ENCODE measurements around the gene CTNND2.

The CTNND2 gene

DNA sequence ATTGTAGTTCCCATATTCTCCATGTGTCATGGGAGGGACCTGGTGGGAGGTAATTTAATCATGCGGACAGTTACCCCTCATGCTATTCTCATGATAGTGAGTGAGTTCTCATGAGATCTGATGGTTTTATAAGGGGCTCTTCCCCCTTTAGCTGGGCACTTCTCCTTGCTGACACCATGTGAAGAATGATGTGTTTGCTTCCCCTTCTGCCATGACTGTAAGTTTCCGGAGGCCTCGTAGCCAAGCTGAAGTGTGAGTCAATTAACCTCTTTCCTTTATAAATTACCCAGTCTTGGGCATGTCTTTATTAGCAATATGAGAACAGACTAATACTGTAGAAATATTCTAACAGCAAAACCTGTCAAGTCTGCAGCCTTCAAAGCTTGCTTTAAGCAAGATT lies 293.2 kb downstream of the CTNND2 start:
- TF ChIP-seq, protein P1, sequence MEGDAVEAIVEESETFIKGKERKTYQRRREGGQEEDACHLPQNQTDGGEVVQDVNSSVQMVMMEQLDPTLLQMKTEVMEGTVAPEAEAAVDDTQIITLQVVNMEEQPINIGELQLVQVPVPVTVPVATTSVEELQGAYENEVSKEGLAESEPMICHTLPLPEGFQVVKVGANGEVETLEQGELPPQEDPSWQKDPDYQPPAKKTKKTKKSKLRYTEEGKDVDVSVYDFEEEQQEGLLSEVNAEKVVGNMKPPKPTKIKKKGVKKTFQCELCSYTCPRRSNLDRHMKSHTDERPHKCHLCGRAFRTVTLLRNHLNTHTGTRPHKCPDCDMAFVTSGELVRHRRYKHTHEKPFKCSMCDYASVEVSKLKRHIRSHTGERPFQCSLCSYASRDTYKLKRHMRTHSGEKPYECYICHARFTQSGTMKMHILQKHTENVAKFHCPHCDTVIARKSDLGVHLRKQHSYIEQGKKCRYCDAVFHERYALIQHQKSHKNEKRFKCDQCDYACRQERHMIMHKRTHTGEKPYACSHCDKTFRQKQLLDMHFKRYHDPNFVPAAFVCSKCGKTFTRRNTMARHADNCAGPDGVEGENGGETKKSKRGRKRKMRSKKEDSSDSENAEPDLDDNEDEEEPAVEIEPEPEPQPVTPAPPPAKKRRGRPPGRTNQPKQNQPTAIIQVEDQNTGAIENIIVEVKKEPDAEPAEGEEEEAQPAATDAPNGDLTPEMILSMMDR (conservative IDR thresholded peaks at IDR 0.05; ENCODE audit: low read depth, low read length) = no peak
- DNase-seq (ENCODE audit: low read depth) = no peak

GRCh38 chr5:11609570-11610303 lies 294.5 kb downstream of the CTNND2 start:
- TF ChIP-seq, protein P1 (conservative IDR thresholded peaks at IDR 0.05; ENCODE audit: low read depth, low read length) = no peak
- no peak for DNase-seq (ENCODE audit: low read depth)
- H3K4me3 ChIP-seq (ENCODE audit: low read length) = no peak overlapping the region

More for the DNA sequence above, 293.2 kb downstream of the CTNND2 start:
- H3K4me3 ChIP-seq (ENCODE audit: low read length) = no peak overlapping the region

- DNase-seq (ENCODE audit: low read depth) = no peak
- TF ChIP-seq, protein P1 (conservative IDR thresholded peaks at IDR 0.05; ENCODE audit: low read depth, low read length) = no peak
- H3K4me3 ChIP-seq (ENCODE audit: low read length) = no peak overlapping the region
These were observed 295.7 kb downstream of the CTNND2 start for GRCh38 chr5:11608530-11608929.

DNA sequence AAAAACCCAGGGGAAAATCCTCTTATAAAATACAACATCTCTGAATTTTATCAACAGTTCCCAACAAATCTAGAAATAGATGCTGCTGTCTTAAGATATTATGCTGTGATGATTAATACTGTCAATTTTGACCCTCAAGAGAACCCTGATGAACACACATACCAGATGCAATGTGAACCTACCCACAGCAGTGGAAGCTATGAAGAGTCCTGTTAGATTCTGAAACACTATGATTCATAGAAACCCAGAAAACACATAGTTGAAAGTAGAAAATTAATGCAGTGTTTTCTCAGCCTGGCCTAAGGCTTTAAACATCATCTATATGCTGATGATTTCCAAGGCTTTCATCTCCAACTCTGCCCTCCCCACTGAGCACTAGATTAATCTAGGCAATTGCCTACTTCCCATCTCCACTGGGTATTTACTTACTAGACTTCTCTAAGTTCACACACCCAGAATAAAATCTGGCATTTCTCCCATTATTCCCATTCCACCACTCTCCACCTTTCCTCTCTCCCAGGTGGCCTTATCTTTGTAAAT lies 296.2 kb downstream of the CTNND2 start:
- TF ChIP-seq, protein P1 (conservative IDR thresholded peaks at IDR 0.05; ENCODE audit: low read depth, low read length) = no peak
- no peak for DNase-seq (ENCODE audit: low read depth)
- H3K4me3 ChIP-seq (ENCODE audit: low read length) = no peak overlapping the region

GRCh38 chr5:11602298-11602697 lies 301.9 kb downstream of the CTNND2 start:
- no peak for DNase-seq (ENCODE audit: low read depth)
- TF ChIP-seq, protein P1 (conservative IDR thresholded peaks at IDR 0.05; ENCODE audit: low read depth, low read length) = no peak
- no peak overlapping the region for H3K4me3 ChIP-seq (ENCODE audit: low read length)

DNA sequence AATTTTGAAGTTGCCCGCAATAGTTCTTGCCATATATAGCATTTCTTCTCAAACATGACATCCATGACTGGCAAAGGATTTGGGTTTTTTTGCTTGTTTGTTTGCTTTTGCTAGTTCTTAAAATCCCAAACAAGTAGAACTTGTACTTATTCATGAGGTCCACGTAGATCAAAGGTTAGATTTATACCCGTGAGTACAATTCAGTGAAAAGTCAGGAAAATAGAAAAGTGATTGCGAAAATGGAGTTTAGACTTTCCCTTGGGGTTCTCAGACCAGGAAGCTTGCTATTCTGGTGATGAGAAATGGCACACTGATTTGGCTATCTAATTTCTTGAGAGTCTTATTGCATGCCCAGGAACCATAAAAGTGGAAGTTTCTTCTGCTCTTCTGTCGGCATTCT lies 304.7 kb downstream of the CTNND2 start:
- TF ChIP-seq, protein P1 (conservative IDR thresholded peaks at IDR 0.05; ENCODE audit: low read depth, low read length) = no peak
- H3K4me3 ChIP-seq (ENCODE audit: low read length) = no peak overlapping the region

DNA sequence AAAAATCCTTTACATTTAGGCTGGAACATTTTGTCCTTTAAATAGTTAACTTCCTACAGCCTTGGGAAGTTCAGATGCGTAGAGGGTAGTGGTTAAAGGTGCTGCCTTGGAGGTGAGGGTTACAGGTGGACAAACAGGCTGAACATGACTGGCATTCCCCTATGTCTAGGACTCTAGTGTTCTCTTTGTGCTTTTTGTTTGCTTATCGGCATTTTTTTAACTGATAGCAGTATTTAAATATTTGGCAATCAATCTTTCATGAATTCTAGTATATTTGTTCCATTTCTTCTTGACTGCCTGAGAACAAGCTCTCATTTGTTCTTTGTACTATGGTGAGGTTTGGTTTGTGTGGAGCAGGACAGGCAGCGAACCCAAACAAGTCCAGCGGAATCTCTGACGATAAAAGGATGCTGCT lies 307.6 kb downstream of the CTNND2 start:
- TF ChIP-seq, protein P1 (conservative IDR thresholded peaks at IDR 0.05; ENCODE audit: low read depth, low read length) = no peak
- H3K4me3 ChIP-seq (ENCODE audit: low read length) = no peak overlapping the region
- no peak for DNase-seq (ENCODE audit: low read depth)

More for the DNA sequence above, 304.7 kb downstream of the CTNND2 start:
- DNase-seq (ENCODE audit: low read depth) = no peak

Data from retinal pigment epithelial cell (primary cell).